RWPE1 (cell line): ENCODE results near the gene SMARCA4.
"Not testable (repeated sequence)": the region's sequence is repeated elsewhere in the genome, so short reads cannot be mapped to it uniquely, and the experiment has no call there.

Experiments used
- CTCF ChIA-PET: fragments of 350-600 bp; sonication (Branson Sonifier 250); formaldehyde crosslinking; extraction: SDS; loops from one replicate; lab custom pipeline; 2021; lab: Yijun Ruan, JAX
- POLR2A ChIA-PET: fragments of 400-600 bp; formaldehyde crosslinking; extraction: SDS; loops from one replicate; lab custom pipeline; 2020; ENCODE audit warnings: antibody characterized with exemption; ENCODE audit not compliant: low non-redundant PET; lab: Yijun Ruan, JAX
- DNase-seq: peaks from one replicate; pipeline ENCODE4 v3.0.0; 2012; ENCODE audit warnings: low spot score
- H3K27ac ChIP-seq: fragments of 450-650 bp; 2 replicates; pipeline ENCODE4 v1.5.1; 2017
- CTCF ChIP-seq: fragments of 450-650 bp; conservative IDR thresholded peaks from 2 replicates; pipeline ENCODE4 v1.5.1; 2017; ENCODE audit warnings: low read depth, mild to moderate bottlenecking

SMARCA4 gene

GRCh38 chr19:11093689-11094238, 132.9 kb downstream of the SMARCA4 start:
- no peak for DNase-seq
- TF ChIP-seq CTCF: no peak
- H3K27ac ChIP-seq: peak overlapping the region; percentile 98
- ChIA-PET CTCF (interaction anchor here (0.7 kb wide), 1 partner anchor 25 kb away, joined by 3 read pairs; no protein-coding TSS in a partner anchor), POLR2A (no interaction called here)

- ChIA-PET CTCF (interaction anchor here (0.6 to 0.7 kb wide), 3 partner anchors 59 to 1927 kb away, joined by 3 read pairs; no protein-coding TSS in a partner anchor), POLR2A (interaction anchor here (0.5 kb wide), 1 partner anchor 14 kb away, joined by 10 read pairs; no protein-coding TSS in a partner anchor)
- DNase-seq: no peak
- H3K27ac ChIP-seq: peak overlapping the region; percentile 98
- TF ChIP-seq CTCF: no peak
Measured at GRCh38 chr19:11094520-11094894, 133.7 kb downstream of the SMARCA4 start.

GRCh38 chr19:11096210-11096841, 135.5 kb downstream of the SMARCA4 start:
- POLR2A ChIA-PET: no interaction called here
- CTCF ChIA-PET: interaction anchor here (0.6 to 1.5 kb wide), 2 partner anchors 60 to 403 kb away, joined by 4 to 5 read pairs; no protein-coding TSS in a partner anchor
- DNase-seq: no peak
- TF ChIP-seq CTCF: no peak
- peak overlapping the region; percentile 98 for H3K27ac ChIP-seq

GRCh38 chr19:11097367-11097766, 136.5 kb downstream of the SMARCA4 start:
- H3K27ac ChIP-seq: peak overlapping the region; percentile 98
- CTCF ChIA-PET: interaction anchor here (1.0 kb wide), 1 partner anchor 29 kb away, joined by 6 read pairs; no protein-coding TSS in a partner anchor
- DNase-seq, POLR2A ChIA-PET: not testable (repeated sequence)

- no peak for TF ChIP-seq CTCF
- CTCF ChIA-PET: interaction anchor here (0.7 to 1.0 kb wide), 2 partner anchors 28 to 1450 kb away, joined by 4 to 6 read pairs; no protein-coding TSS in a partner anchor
- H3K27ac ChIP-seq: peak overlapping the region; percentile 98
- DNase-seq: no peak
- POLR2A ChIA-PET: no interaction called here
Measured at GRCh38 chr19:11098327-11098726, 137.5 kb downstream of the SMARCA4 start.

GRCh38 chr19:11098861-11099260, 138.0 kb downstream of the SMARCA4 start:
- CTCF ChIA-PET: interaction anchor here (0.7 kb wide), 1 partner anchor 1449 kb away, joined by 4 read pairs; no protein-coding TSS in a partner anchor
- TF ChIP-seq CTCF: no peak
- no peak for DNase-seq
- H3K27ac ChIP-seq: peak overlapping the region; percentile 98
- POLR2A ChIA-PET: no interaction called here

- H3K27ac ChIP-seq: peak overlapping the region; percentile 80
- no peak for DNase-seq
- ChIA-PET CTCF (no interaction called here), POLR2A (no interaction called here)
- TF ChIP-seq CTCF: no peak
Measured at GRCh38 chr19:11100049-11100448, 139.2 kb downstream of the SMARCA4 start.
